Suprapubic skin (tissue), 3 donors: ENCODE results near the gene SFRP4.

ENCODE experiments used
- POLR2A ChIP-seq, 2 donors: fragments of 450-650 bp; IDR thresholded peaks; one replicate each; pipeline ENCODE4 v1.6.1; 2017; ENCODE audit warnings: antibody characterized with exemption in 2 of 2, mild to moderate bottlenecking in 2 of 2, moderate library complexity in 2 of 2
- TF ChIP-seq, protein P1 (sequence below), 2 donors: fragments of 200-600 bp in 1 of 2; fragments of 450-650 bp in 1 of 2; sonication (generic) in 1 of 2; IDR thresholded peaks; one replicate each; pipeline ENCODE4 v1.5.1; 2016 to 2019; ENCODE audit warnings: antibody characterized with exemption in 2 of 2, mild to moderate bottlenecking in 1 of 2, moderate library complexity in 1 of 2

DNA sequence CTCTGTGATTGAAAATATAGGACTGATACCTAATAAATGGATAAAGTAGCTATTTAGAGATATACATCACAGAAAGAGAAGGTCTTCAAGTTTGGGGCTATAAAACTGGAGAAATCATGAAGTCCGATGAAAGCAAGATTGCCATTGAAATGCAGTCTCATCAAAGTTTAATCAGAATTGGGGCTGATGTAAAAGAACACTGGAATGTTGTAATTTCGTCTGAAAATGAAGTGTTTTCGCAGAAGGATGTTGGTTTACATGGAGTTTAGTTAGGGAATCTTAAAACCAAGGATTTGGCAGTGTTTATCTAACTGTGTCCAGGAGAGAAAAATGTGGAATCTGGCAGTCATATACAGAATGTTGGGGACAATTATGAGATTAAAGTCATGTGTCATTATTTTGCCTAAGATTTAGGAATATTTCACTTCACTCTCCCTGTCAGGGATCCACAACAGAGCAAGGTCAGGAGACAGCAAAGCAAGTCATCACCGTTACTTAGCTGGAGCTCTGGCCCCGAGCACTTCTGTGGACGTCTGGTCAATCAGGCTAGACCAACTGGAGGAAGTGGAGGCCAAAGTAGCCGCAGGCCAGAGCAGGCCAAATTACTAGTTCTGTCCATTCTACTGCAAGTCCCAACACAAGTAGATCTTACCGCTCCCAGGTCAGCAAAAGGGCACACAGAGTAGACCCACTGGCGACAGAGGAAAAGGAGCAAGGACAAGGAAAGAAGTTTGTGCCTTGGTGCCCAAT, 40.8 kb upstream of the SFRP4 start:
- TF ChIP-seq, protein P1, sequence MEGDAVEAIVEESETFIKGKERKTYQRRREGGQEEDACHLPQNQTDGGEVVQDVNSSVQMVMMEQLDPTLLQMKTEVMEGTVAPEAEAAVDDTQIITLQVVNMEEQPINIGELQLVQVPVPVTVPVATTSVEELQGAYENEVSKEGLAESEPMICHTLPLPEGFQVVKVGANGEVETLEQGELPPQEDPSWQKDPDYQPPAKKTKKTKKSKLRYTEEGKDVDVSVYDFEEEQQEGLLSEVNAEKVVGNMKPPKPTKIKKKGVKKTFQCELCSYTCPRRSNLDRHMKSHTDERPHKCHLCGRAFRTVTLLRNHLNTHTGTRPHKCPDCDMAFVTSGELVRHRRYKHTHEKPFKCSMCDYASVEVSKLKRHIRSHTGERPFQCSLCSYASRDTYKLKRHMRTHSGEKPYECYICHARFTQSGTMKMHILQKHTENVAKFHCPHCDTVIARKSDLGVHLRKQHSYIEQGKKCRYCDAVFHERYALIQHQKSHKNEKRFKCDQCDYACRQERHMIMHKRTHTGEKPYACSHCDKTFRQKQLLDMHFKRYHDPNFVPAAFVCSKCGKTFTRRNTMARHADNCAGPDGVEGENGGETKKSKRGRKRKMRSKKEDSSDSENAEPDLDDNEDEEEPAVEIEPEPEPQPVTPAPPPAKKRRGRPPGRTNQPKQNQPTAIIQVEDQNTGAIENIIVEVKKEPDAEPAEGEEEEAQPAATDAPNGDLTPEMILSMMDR (IDR thresholded peaks at IDR 0.05) = no peak
- TF ChIP-seq POLR2A (IDR thresholded peaks at IDR 0.05) = no peak
